ENCODE results near the gene CFH.
"Not testable (repeated sequence)": the region's sequence is repeated elsewhere in the genome, so short reads cannot be mapped to it uniquely, and the experiment has no call there.

Gene CFH

DNA sequence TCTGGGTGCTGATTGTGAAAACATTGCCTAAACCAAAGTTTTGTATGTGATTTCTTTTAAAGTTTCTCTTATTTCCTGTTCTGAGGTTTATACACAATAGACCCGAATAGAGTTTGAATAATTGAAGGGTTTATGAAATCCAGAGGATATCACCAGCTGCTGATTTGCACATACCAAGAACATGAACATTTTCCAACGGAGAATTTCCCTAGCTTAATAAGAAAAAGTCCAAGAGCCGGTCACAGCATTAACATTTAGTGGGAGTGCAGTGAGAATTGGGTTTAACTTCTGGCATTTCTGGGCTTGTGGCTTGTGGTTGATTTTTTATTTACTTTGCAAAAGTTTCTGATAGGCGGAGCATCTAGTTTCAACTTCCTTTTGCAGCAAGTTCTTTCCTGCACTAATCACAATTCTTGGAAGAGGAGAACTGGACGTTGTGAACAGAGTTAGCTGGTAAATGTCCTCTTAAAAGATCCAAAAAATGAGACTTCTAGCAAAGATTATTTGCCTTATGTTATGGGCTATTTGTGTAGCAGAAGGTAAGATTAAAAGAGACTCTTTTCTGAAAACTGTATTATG lies at the start of gene CFH:
Gene CFH, plus strand, starts transcription at position 407 of the 579 bp plus-strand sequence. Its CDS starts 75 bp downstream, at position 482.
- no peak for DNase-seq

DNA sequence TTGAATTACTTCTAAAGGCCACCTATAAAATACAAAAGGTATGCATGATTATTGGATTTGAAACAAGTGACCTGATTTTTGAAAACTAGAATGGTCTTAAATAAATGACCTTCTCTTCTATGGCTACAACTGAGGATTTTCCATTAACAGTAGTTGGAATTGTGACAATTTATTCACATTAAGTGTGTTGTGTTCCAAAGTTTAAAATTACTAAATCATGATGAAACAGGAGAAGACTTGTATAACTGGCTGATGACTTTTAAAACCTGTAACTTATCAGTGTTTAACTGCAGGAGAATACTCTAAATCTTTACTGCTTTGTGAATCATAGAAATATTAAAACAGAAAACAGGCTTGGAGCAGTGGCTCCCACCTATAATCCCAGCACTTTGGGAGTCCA lies 48.2 kb upstream of the CFH start:
- no peak for DNase-seq

DNA sequence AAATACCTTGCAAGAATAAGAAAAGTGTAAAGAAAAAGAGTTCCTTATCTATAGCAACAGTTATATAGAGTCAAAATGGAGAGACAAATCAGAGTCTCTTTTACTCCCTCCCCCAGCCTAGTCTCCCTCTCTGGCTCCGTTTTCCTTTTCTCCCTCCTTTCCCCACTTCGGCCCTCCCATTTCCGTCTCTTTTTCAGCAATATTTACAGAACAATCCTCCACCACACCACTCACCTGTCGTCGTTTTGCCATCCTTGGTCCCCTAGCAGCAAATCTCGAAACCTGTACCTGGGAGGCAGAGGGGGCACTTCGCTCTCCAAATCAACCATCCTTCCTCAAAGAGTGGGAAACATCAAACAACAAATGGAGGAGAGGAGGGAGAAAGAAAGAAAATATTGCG lies 43.9 kb upstream of the CFH start:
- no peak for DNase-seq

DNA sequence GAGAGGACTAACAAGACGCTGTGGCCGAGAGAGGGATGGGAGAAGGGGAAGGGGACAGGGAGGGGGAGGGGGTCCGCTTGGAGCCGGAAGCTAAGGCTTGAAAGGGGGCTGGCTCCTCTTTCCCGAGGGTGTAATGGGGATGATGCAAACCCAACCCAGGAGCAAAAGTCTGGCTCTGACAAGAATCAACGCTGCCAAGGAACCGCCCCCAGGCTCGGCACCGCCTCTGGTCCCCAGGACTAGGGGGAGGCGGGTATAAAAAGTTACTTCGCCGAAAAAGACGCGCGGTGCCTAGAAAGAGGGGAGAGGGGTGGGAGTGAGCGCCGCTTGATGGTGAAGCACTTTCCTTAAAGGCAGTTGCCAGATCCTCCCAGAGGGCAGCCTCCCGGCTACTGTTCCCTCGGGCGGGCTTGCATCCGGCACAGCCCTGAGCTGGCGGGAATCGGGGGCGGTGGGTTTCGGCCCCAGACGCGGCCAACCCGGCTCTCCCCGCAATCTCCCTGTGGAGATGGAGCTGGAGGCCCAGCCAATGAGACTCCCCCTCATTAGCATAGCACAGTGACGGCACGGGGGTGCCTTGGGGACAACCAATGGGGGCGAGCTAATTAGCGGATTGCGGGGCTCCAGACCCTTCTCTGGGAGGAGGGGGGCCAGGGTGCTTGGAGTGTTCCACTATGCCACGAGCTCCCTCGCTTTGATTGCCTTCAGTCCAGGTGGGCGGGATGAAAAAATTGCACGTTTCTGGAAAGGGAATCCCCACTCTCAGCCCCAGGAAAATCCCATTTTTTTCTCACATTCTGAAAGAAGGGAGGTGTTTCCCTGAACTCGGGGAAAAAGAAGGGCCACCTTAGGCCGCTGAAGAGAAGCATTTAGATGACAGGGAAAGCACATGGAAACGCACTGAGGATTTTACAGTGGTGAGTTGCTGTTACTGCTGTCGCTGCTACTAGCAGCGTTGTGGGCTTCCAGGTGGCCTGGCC lies 43.2 kb upstream of the CFH start, which contains the start of gene KCNT2:
Gene KCNT2, minus strand, starts transcription at position 51 of the 980 bp plus-strand sequence. CDS start 131 bp downstream, outside the sequence.
- peak; percentile 3 for DNase-seq

DNA sequence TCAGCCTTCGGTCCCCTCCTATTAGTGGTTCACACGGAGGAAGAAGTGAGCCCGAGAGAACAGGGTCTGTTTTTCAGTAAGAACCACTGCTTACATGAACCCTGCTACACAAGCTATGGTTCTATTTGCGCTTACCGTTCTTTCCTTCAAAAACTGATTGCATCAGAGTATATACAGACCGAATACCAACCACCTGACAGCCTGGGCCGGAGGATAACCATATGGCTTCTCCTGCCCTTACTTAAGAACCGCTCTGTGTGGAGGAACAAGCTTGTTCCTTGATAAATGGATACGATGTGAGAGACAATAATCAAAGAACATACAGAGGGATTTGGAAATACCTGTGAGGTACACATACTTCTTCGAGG lies 42.5 kb upstream of the CFH start:
- DNase-seq, result no peak

DNA sequence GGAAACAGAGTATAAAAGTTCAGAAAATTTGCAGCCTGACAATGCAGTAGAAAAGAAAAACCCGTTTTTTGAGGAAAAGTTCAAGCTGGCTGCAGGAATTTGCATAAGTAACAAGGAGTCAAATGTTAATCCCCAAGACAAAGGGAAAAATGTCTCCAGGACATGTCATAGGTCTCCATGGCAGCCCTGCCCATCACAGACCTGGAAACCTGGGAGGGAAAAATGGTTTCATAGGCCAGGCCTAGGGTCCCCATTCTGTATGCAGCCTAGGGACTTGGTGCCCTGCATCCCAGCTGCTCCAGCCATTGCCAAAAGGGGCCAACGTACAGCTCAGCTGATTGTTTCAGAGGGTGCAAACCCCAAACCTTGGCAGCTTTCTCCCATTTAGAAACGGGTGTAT lies 40.0 kb upstream of the CFH start:
- no peak for DNase-seq

DNA sequence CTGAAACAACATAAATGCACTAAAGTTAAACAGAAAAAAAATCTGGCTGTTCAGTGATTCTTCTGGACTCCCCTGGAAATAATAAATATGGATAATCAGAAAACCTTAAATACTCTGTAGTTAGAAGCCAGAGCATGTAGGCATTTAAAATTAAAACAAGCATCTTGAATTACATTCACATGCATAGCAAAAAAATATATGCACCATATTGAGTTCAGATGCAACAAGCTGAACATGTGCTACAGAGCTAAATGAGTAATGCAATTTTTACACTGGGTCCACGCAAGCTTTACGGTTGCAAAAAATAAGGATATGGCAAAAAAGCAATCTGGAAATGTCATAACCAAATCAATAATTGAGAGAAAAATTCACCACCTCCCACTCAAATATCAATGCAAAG lies 32.1 kb upstream of the CFH start:
- no peak for DNase-seq

DNA sequence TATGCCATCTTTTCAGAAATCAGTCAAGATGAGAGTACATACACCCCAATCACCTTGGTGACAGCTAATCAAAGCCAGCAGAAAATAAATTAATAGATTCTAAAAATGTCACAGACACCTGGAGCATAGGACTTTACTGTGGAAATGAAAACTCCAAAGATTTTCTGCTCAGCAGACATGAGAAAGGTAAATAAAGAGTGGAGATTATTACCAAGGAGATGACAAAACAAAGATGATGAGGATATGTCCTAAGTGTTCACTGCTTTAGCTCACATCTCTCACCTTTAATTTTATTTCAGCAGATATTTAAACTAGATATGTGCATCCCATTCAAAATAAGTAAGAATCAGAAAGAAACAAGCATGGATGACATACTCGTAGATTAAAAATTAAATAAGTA lies 28.8 kb upstream of the CFH start:
- no peak for DNase-seq

- DNase-seq, result no peak
Observed at GRCh38 chr1:196628838-196629237, 23.0 kb upstream of the CFH start.

DNA sequence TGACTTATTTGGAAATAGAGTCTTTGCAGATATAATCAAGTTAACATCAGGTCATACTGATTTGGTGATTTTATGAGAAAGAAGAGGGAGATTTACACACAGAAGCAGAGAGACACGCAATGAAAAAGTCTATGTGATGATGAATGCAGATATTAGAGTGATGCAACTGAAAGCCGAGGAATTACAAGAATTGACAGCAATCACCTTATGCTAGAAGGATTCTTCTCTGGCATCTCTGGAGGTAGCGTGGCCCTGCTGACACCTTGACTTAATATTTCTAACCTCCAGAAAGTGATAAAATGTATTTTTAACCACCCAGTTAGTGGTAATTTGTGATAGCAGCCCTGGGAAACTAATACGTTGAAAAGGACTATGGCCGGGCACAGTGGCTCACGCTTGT lies 14.2 kb upstream of the CFH start:
- DNase-seq, result no peak

GRCh38 chr1:196638466-196638865 lies 13.4 kb upstream of the CFH start:
- no peak for DNase-seq

DNA sequence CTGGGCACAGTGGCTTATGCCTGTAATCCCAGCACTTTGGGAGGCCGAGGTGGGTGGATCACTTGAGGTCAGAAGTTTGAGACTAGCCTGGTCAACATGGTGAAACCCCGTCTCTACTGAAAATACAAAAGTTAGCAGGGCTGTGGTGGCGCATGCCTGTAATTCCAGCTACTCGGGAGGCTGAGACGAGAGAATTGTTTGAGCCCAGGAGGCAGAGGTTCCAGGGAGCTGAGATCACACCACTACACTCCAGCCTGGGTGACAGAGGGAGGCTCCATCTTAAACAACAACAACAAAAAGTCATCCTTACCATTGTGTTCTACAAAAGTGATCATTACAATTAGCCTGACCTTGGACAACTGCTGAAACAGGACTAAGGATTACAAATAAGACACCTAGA lies 12.6 kb upstream of the CFH start:
- DNase-seq, result not testable (repeated sequence)

- no peak for DNase-seq
Observed at GRCh38 chr1:196640976-196641375, 10.9 kb upstream of the CFH start.

DNA sequence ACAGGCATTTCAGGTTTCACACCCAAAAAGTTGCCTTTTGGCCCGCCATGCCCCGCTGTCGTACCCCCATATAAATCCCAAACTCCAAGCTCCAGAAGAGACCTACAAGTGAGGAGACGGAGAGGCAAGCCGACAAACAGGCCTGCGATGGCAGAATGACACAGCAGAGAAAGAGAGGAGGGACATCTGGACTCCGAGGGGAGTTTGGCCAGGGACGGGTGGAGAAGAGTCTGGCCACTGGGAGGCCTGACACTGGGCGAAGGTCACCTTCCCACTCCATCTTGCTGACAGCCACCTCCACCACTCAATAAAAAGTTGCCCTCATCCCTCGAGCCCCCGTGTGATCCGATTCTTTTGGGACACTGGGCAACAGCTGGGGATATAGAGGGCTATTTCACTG lies 1.9 kb upstream of the CFH start:
- no peak for DNase-seq

GRCh38 chr1:196650403-196650802 lies 1.4 kb upstream of the CFH start:
- no peak for DNase-seq

- no peak for DNase-seq
Observed at GRCh38 chr1:196651079-196651478, 764 bp upstream of the CFH start.

DNA sequence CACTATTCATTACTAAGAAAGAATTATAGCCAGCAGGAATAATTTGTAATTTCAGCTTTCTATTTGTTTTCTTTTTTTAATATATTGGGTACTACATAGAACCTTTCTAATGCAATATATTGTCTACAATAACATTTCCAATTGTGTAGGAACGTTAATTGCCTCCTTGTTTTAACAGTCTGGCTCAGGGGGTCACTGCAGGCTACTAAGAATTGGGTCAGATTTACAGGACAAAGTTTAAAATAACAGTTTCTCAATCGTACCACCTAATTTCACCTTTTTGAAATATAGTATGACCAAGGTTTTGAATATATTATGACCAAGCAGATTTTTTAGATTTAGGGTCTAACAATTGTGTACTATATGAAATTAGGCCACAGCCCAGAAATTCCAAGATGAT lies 2.4 kb downstream of the CFH start:
- no peak for DNase-seq

DNA sequence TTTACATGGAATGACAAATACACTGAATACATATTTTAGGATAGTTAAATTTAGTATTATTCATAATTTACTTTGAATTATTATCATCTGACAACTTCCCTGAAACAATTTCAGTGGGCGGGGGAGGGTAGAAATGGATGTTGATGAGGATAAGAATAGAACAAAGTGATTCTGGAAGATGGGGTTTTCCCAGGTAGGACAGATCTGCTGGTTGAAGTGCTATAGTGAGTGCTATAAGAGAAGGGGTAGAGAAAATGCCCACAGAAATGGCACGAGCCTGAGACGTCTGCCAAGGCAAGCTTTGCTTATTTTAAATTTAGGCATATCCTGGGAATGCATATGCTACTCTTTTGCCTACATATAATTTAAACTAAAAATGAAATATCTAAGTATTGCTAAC lies 3.2 kb downstream of the CFH start:
- DNase-seq, result no peak

DNA sequence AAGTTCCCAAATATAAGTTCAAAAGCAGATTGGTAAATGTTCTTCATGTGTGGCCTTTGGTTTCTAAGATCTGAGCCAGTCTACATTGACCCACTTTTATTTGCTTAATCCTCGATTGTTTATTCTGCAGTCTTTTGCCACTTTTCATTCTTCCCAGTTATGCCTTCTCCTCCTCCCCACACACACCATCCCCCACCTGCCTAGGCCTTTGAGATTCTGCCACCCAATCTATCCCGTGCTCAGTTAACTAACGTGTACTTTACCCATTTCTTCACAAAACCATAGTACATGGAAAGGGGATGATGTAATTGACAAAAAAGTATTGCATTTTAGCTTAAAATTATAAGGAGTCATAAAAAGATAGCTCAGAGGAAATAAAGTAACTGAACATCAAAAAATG lies 3.7 kb downstream of the CFH start:
- no peak for DNase-seq

DNA sequence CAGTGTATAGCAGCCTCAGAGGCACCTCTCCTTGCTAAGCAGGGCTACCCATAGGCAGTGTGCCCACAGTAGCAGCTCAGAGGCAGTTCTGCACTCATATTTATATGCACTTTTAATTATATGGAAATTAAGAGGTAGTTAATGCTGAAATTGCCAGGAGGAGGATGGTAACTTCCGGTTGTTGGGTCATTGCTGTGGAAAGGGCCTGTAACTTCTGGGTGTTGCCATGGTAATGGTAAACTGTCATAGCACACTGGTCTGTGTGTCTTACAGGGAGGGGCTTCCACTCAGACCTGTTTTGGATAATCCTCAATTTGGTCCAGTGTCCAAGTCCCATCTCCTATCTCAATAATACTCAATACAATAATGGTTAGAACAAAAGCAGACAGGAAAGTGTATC lies 7.6 kb downstream of the CFH start:
- DNase-seq, result no peak

- DNase-seq, result no peak
Observed at GRCh38 chr1:196660272-196660671, 8.4 kb downstream of the CFH start.

DNA sequence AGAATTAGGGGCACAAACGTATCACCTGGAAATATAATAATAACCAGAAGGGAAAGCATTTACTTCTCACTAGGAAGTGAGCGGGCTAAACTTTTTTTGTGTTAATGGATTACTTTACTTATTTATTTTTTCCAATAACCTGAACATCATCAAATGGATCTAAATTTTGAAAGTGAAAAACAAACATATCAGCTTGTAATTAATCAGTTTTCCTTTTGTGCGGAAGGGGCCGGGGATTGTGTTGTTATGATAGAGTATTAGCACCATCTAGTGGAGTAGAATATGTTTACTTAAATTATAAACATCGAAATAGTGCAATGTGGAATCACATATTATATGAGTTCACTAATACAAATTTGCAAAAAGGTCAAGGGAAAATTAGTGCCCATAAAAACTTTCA lies 9.0 kb downstream of the CFH start:
- no peak for DNase-seq

- no peak for DNase-seq
Observed at GRCh38 chr1:196661345-196661744, 9.5 kb downstream of the CFH start.

DNA sequence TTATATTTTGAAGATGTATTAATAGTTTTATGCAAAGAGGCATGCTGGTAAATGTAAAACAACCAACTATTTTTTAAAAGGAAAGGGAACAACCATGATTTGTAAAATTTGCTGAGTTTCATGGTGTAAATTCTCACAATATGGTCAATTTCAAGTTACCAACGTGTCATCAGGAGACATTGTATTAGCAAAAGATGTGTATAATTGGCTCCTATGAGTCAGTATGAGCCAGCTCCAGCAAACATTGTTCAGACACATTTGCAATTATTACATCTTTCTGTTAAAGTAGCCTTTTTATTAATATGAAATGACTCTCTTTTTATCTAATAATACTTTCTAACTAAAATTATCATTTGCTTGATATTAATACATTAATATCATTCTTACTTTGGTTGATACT lies 15.3 kb downstream of the CFH start:
- no peak for DNase-seq

DNA sequence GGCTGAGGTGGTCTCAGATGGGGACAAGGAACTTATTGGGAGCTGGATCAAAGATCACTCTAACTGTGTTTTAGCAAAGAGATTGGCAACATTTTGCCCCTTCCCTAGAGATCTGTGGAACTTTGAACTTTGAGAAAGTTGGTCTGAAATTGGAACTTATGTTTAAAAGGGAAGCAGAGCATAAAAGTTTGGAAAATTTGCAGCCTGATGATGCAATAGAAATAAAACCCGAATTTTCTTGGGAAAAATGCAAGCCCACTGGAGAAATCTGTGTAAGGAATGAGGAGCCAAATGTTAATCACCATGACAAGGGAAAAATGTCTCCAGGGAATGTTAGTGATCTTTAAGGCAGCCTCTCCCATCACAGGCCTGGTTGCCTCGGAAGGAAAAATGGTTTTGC lies 17.2 kb downstream of the CFH start:
- no peak for DNase-seq

Measured in stimulated activated CD4-positive, alpha-beta T cell treated with anti-CD3 and anti-CD28 coated beads, Interleukin-4, amount 100 ng/mL, for 1 hour (primary cell).